ENCODE data around the gene CFAP119. TPM values are rescaled to one million over a fixed set of nuclear protein-coding genes. Genes with fewer than 3 reads are reported as not detected.

The CFAP119 gene
- total RNA-seq, 4 donors from 2014 or later: 0.42 to 2.9 (median 1.4) TPM

DNA sequence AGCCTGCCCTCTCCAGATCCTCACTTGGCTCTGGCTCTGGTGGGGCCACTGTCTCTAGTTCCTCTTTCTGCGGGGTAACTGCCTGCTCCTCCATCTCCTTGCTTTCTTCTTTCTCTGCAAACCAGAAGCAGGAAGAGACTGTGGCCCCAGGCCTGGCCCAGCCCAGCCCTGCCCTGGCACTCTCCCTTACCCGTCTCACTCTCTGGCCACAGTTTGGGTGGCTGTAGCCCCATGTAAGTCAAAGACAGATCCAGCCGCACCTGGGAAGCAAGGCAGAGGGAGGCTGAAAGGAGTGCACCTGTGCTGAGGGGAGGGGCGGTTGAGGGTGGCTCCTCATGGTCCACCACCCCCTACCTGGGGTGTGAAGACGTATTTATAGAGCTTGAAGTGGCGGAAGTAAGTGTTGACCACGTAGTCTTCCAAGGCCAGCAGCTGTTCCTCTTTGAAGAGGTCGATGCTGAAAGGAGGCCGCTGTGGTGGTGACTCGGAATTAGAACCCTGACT is 2.8 kb downstream of the CFAP119 start:
- no peak overlapping the region for H3K27ac ChIP-seq (replicated peaks in 1 of 4)
- intact Hi-C loops (cut with DNase I): no loop called here

DNA sequence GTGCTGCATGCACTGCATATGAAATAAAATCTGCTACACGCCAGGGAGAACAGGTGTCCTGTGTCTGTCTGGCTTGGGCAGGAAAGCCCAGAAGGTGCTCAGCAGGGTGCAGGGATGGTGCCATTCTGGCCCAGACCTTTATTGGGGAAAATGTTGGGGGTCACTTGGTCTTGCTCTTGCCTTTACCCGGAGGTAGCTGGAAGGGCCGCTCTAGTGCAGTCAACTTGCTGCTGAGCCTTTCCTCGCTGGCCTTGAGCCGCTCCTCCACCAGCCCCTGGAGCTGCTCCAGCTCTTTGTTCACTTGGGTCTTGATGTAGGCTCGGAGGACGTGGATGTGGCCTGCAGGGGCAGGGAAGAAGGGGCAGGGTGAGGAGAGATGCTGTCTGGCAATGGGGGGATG is 4.5 kb downstream of the CFAP119 start:
- Histone ChIP-seq H3K4me3 (no peak overlapping the region), H3K27ac (replicated peaks in 1 of 4) (no peak overlapping the region), H3K36me3 (peaks cover 3 to 61% (median 53%) of the 10 kb centered on the region in 4 donors), H3K4me1 (peaks cover 9 to 15% (median 10%) of the 10 kb centered on the region in 4 donors), H3K27me3 (no peaks in the 10 kb centered on the region), H3K9me3 (no peaks in the 10 kb centered on the region)
- 88% methylated on average over 7 of the region's 7 CpGs for WGBS
- intact Hi-C loops (cut with DNase I): no loop called here
- no peak for DNase-seq (ENCODE audit: extremely low spot score)
- TF ChIP-seq, protein P1, sequence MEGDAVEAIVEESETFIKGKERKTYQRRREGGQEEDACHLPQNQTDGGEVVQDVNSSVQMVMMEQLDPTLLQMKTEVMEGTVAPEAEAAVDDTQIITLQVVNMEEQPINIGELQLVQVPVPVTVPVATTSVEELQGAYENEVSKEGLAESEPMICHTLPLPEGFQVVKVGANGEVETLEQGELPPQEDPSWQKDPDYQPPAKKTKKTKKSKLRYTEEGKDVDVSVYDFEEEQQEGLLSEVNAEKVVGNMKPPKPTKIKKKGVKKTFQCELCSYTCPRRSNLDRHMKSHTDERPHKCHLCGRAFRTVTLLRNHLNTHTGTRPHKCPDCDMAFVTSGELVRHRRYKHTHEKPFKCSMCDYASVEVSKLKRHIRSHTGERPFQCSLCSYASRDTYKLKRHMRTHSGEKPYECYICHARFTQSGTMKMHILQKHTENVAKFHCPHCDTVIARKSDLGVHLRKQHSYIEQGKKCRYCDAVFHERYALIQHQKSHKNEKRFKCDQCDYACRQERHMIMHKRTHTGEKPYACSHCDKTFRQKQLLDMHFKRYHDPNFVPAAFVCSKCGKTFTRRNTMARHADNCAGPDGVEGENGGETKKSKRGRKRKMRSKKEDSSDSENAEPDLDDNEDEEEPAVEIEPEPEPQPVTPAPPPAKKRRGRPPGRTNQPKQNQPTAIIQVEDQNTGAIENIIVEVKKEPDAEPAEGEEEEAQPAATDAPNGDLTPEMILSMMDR (IDR thresholded peaks at IDR 0.05): no peak
- TF ChIP-seq EP300 (IDR thresholded peaks at IDR 0.05) (no peak), POLR2AphosphoS5 (IDR thresholded peaks at IDR 0.05) (no peak), POLR2A (IDR thresholded peaks at IDR 0.05; ENCODE audit: low read depth) (no peak)

More for the DNA sequence above, 2.8 kb downstream of the CFAP119 start:
- Histone ChIP-seq H3K4me3 (no peak overlapping the region), H3K4me1 (peaks cover 22 to 31% (median 26%) of the 10 kb centered on the region in 4 donors), H3K36me3 (peaks cover 4 to 52% (median 50%) of the 10 kb centered on the region in 4 donors), H3K27me3 (no peaks in the 10 kb centered on the region), H3K9me3 (no peaks in the 10 kb centered on the region)
- TF ChIP-seq EP300 (IDR thresholded peaks at IDR 0.05) (no peak), POLR2AphosphoS5 (IDR thresholded peaks at IDR 0.05) (no peak), POLR2A (IDR thresholded peaks at IDR 0.05; ENCODE audit: low read depth) (no peak)
- TF ChIP-seq, protein P1 (IDR thresholded peaks at IDR 0.05): no peak
- no peak for DNase-seq (ENCODE audit: extremely low spot score)
- 69% methylated on average over 9 of the region's 10 CpGs for WGBS

DNA sequence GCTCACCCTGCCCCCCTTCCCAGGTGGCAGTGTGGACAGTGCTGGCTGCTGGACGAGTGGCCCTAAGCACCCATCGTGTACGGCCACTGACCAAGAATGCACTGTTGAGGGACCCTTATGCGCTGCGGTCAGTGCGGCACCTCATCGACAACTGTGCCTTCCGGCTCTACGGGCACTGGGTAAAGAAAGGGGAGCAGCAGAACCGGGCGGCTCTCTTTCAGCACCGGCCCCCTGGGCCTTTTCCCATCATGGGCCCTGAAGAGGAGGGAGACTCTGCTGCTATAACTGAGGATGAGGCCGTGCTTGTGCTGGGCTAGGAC is 5.1 kb downstream of the CFAP119 start:
- no peak for DNase-seq (ENCODE audit: extremely low spot score)
- intact Hi-C loops (cut with DNase I): no loop called here
- H3K36me3 ChIP-seq: peaks cover 4 to 66% (median 56%) of the 10 kb centered on the region in 4 donors
- TF ChIP-seq, protein P1 (IDR thresholded peaks at IDR 0.05): no peak
- no peak for TF ChIP-seq EP300 (IDR thresholded peaks at IDR 0.05)
- TF ChIP-seq POLR2AphosphoS5 (IDR thresholded peaks at IDR 0.05): no peak
- no peak for TF ChIP-seq POLR2A (IDR thresholded peaks at IDR 0.05; ENCODE audit: low read depth)
- peaks cover 9 to 15% (median 10%) of the 10 kb centered on the region in 4 donors for H3K4me1 ChIP-seq
- no peaks in the 10 kb centered on the region for H3K9me3 ChIP-seq
- H3K27me3 ChIP-seq: no peaks in the 10 kb centered on the region
- no peak overlapping the region for H3K4me3 ChIP-seq
- WGBS: 94% methylated on average over 11 of the region's 13 CpGs
- H3K27ac ChIP-seq (replicated peaks in 1 of 4): no peak overlapping the region

DNA sequence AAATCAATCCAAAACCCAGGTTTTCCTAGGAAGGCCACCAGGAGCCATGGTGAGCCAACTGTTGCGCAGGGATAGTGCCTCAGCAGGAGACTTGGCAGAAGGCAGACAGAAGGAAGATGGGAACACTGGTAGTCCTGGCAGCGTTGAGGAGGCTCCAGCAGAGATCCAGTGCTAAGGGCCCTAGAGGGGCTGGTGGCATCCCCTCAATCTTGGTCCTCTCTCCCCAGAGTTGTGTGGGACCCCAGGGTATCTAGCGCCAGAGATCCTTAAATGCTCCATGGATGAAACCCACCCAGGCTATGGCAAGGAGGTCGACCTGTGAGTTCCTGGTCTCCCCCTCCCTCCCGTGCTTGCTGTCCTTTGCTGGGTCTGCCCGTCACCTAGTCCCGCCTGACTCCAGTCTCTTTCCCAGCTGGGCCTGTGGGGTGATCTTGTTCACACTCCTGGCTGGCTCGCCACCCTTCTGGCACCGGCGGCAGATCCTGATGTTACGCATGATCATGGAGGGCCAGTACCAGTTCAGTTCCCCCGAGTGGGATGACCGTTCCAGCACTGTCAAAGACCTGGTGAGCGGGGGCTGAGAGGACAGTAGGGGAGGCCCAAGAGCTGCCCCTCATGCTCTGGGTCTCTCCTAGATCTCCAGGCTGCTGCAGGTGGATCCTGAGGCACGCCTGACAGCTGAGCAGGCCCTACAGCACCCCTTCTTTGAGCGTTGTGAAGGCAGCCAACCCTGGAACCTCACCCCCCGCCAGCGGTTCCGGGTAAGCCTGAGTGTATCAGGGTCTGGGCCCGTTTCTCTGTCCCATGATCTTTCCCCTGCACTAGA is 5.7 kb downstream of the CFAP119 start:
- peaks cover 4 to 72% (median 61%) of the 10 kb centered on the region in 4 donors for H3K36me3 ChIP-seq
- 92% methylated on average over 19 of the region's 20 CpGs for WGBS
- no peak for DNase-seq (ENCODE audit: extremely low spot score)
- intact Hi-C loops (cut with DNase I): no loop called here
- TF ChIP-seq, protein P1 (IDR thresholded peaks at IDR 0.05): no peak
- TF ChIP-seq EP300 (IDR thresholded peaks at IDR 0.05) (no peak), POLR2AphosphoS5 (IDR thresholded peaks at IDR 0.05) (no peak), POLR2A (IDR thresholded peaks at IDR 0.05; ENCODE audit: low read depth) (no peak)
- H3K27ac ChIP-seq (replicated peaks in 1 of 4): no peak overlapping the region
- H3K9me3 ChIP-seq: no peaks in the 10 kb centered on the region
- H3K4me3 ChIP-seq: no peak overlapping the region
- H3K4me1 ChIP-seq: peaks cover 4 to 9% (median 6%) of the 10 kb centered on the region in 4 donors
- H3K27me3 ChIP-seq: no peaks in the 10 kb centered on the region

Measured in esophagus muscularis mucosa (tissue), 4 donors.